ENCODE measurements around the gene TFF3. TPM values are rescaled to one million over a fixed set of nuclear protein-coding genes. Genes with fewer than 3 reads are reported as not detected.

Gene TFF3
- polyA plus RNA-seq, 3 donors, result 2.9 to 6.7 (median 4.0) TPM

DNA sequence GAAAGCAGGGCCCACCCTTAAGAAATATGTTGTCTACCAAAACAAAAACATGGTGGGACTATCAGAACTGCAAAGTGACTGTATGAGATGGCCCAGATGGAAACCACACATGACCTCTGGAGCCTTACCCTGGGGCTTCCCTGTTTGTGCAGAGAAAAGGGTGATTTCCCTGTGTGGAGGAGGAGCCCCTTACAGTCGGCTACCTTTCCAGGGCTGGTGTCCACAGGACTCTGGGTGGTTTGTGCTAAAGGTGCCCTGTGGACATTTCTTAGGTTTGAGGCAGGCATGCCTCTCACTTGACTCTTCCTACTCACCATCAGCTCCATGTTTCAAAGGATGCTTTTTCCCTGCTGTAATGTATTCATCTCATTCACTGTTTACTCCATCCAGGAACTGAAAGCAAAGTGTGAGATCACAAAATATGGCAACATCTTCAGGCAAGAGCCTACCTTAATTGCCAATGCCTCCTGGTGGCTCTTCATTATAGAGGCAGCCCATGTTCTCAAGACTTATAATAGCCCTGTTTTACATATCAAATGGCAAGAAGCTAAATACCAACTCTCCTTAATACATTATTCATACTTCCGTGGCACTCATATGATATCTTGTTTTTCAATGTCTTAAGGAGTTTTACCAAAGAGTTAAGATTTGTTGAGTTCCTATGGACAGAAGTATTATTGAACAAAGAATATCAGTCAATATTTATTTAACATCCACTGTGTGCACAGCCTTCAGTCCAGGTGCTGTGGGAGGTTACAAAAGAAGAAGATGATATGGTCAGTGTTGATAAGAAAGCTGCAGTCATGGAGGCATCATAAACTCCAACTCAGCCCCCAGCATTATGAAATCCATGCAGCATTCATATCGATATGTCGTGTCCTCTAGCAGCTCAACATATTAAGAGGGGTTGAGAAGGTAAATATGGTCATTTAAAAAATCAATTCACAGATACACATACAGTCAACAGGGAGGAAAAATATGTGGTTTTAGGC lies 15.5 kb upstream of the TFF3 start:
- no peak for DNase-seq

DNA sequence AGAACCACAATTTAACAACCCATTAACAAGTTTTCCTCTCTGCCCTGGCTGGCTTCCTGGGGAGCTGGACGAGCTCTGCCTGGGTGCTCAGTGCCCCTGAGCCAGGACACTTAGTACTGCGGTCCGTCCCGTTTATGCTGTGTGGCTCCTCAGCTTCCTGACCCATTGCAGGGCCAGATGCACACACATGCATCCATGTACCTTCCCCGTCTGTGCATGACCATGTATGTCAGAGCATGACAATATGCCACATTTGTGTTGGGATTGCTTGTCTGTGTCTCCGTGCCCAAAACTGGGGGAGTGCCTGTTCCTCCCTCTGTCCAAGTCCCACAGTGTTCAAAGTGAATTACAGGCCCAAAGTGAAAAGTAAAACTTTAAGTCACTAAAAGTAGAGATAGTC lies 9.7 kb upstream of the TFF3 start:
- DNase-seq, result no peak

DNA sequence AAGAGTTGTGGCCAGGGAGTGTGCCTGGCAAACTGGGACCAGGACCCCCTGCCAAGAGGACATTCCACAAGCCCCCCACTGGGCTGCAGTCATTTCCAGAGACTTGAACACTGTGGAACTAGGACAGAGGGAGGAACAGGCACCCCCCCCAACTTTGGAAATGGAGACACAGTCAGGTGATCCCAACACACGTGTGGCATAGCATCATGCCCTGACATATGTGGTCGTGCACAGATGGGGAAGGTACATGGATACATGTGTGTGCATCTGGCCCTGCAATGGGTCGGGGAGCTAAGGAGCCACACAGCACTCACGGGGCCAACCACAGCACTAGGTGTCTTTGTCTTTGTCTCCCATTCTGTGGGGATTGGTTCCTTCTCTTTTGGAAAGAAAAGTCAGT lies 6.6 kb upstream of the TFF3 start:
- DNase-seq, result no peak

DNA sequence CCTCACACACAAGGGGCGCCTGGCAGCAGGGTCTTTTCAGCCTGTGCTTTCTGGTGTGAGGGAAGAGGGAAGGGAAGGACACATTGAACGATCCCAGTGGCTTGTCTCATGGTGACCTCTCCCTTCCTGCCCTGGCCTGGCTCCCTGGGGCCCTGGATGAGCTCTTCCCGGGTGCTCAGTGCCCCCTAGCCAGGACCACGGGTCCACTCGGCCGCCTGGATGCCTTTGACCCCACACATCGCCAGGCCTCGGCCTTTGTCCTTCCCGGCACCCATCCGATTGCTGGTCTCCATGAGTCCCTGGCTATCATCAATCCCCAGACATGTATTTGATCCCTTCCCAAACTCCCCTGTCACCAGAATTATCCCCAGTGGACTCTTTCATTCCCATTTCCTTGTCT lies 6.0 kb upstream of the TFF3 start:
- no peak for DNase-seq

DNA sequence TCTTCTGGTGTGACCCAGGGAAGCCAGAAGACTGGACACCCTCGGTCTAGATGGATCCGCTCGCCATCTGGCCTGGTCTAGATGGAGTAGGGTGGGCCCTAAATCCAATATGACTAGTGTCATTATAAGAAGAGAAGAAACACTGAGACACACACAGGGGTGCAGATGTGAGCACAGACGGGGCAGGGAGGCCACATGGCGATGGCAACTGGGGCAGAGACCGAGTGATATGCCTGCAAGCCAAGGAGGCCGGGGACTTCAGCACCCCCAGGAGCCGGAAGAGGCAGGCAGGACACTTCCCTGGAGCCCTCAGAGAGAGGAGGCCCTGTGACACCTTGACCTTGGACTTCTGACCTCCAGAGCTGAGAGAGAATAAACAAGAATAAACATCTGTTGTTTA lies 5.6 kb upstream of the TFF3 start:
- DNase-seq, result no peak

DNA sequence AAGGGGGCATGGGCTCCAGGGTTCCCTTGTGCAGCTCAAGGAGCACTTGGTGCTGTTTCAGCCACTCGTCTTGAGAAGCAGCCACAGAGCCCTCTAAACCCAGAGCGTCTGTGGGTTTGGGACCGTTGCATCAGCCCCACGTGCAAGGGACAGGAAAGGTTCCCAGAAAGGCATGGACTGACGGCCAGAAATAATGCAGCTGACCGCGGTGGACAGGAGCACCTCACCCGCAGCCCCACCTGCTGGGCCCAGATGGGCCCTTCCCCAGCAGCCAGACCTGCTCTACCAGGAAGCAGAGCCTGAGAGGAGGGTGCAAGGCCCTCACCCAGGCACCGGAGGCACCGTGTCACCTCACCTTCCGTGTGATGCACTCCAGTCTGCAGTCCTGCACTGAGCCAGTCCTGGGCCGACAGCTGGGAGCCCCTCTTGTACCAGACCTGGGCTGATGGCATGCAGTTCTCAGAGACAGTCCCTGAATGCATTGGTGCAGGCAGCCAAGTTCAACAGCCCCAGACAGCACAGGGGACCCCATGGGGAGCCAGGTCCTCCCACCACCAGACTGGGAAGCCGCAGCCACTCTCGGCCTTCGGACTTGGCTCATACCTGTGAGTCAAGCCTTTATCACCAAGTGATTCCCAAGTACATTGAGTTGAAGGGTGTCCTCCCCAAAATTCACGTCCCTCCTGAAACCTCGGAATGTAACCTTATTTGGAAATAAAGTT lies 4.8 kb upstream of the TFF3 start:
- no peak for DNase-seq

- no peak for DNase-seq
Measured at GRCh38 chr21:42319376-42319775, 4.2 kb upstream of the TFF3 start.

GRCh38 chr21:42317826-42318746 lies 2.9 kb upstream of the TFF3 start:
- DNase-seq, result no peak

GRCh38 chr21:42317341-42317741 lies 2.1 kb upstream of the TFF3 start:
- DNase-seq, result no peak

DNA sequence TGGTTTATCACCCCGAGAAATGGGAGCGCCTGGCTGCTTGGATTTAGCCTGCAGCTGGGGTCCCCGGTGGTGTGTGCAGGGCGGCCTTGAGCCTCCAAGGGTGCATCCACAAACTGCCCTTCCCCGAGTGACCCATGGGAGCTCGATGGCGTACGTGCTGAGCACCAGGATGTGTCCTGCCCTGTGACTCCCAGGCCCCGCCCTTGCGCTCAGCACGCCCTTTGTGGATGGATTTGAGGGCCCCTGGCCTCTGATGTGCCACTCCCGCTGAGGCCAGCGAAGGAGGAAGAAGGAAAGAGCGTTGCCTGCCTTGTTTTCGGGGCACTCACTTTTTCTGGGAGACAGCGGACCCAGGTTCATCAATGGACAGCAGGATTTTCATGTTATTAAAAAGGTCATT lies 1.7 kb upstream of the TFF3 start:
- DNase-seq, result no peak

GRCh38 chr21:42314616-42315295 lies 453 bp downstream of the TFF3 start:
- DNase-seq, result no peak

DNA sequence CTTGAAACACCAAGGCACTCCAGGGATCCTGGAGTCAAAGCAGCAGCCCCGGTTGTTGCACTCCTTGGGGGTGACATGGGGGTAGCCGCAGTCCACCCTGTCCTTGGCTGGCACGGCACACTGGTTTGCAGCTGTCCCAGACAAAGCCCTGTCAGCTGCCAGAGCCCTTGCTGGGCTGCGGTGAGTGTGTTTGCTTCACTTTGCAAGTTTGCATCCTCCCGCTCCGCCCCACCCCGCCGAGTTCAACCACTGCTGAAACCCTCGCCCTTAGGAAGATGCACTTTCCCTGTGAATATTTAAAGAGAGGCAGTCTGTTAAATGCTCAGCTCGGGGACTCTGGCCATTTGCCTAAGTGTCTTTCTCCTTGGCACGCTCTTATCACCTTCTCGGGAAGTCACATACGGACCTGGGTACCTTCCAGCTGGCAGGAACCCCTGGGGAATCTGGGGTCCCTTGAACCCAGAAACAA lies 1.7 kb downstream of the TFF3 start:
- DNase-seq, result no peak

DNA sequence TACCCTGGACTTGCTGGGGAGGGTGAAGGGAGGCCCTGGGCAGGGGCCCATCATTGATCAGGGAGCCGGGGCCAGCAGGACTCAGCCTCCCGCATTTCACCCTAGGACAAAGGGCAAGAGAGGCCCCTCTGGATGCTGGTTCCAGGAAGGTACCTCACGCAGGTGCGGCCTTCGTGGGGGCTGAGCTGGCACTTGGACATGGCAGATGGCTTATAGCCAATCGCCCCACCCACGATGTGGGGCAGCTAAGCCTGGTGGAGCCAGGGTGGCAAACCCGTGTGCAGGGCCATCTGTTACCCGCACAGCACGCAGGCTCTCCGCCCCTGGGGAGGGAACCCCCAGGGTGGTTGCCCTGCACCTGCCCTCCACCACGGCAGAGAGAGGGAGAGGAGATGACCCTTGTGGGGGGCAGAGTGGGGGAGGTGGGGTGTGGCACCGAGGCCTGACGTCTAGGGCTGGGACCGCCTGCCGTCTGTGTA lies 2.5 kb downstream of the TFF3 start:
- DNase-seq, result no peak

- no peak for DNase-seq
Measured at GRCh38 chr21:42311816-42312625, 3.2 kb downstream of the TFF3 start.

- no peak for DNase-seq
Measured at GRCh38 chr21:42311160-42311559, 4.0 kb downstream of the TFF3 start.

DNA sequence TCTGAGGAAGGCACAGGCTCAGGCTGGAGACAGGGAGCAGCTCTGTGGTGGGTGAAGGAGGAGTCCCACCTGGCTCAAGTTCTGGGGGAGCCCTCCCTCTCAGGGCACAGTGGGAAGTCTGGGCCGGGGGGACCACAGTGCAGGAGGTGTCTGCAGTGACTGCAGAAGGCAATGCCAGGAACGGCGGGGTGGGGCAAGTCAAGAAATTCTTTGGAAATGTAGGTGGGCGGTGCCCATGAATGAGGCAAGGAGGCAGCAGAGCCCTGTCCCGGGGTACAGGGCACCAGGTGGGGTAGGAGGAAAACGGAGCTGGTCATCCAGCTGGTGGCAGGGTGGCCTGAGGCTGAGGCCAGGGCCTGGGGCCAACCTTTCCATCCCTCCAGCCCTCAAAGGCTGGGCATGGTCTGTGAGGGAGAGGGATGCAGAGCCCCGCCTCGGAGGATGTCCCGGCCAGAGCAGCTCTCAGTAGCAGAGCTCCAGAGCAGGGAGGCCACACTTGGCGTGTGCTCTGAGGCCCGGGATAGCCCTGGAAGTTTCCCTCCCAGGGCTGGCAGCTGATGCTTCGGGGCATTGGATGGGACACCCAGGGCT lies 4.7 kb downstream of the TFF3 start:
- DNase-seq, result no peak

DNA sequence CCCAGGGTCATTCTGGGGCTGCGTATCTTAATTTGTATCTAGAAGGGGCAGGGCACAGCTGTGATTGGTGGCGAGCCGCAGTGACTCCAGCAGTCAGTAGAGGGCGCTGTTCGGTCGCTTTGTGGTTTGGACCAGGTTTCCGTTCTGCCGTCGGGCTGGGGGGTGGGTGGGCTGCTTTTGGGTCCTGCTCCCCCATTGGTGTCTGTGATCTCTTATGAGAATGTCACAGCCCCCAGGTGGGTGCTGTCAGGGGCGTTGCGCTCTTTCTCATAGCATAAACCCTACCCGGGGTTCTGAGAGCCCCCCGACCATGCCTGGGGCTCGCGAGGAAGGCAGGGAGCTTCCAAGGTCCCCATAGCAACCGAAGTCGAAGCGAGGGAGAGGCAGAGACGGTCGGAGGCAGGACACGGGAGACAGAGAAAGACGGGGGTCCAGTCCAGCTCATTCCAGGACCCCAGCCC lies 5.4 kb downstream of the TFF3 start:
- peak; percentile 52 for DNase-seq

DNA sequence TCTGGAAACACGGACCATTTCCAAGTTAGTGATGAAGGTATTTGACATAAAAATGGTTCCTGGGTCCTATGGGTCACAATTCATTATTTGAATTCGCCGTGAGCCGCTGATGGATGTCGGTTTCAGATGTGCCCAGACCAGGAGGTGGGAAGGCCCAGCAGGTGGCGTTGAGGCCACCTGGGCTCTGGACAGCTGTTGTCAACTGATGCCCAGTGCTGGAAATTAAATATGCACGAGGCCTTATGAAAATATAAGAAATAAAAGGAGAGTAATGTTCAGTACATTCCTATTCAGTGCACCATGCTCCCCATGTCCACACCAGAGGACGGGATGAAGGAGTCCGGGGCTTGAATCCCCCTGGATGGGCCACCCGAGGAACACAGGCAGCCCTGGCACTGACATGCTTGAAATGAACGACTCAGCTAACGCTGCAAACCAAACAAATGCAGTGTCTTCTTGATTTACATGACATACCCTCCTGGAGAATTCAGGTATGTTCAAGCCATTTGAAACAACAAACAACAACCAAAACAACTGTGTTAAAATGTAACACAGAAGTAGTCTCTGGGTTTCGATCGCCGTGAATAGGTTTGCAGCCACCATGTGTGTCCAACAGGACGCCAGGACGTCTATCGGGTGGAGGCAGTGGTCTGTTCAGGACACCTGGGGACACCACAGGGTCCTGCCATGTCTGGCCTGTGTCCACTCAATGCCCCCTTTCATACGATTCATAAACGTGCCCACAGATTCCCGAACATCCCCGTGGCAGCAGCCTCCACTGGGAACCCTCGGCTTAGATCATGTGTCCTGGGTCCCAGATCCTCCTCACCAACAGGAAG lies 6.1 kb downstream of the TFF3 start:
- DNase-seq, result no peak

Data from renal pelvis (tissue), 4 donors.